ENCODE data around the gene SPTBN5.

DNA sequence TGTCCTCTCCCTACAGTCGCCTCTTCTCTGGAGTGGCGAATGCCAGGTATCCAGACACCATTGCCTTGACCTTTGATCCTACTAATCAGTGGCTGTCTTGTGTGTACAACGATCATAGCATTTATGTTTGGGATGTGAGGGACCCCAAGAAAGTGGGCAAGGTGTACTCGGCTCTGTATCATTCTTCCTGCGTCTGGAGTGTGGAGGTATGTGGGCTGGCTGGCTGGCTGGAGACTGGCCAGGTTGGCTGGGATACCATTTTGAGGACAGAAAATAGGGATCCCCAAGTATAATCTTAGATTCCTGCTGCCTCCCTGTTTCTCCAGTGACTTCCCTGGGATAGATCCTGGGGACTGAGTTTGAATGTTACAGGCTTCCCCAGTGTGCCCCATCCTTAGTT, 79.3 kb downstream of the SPTBN5 start:
- TF ChIP-seq, protein P1, sequence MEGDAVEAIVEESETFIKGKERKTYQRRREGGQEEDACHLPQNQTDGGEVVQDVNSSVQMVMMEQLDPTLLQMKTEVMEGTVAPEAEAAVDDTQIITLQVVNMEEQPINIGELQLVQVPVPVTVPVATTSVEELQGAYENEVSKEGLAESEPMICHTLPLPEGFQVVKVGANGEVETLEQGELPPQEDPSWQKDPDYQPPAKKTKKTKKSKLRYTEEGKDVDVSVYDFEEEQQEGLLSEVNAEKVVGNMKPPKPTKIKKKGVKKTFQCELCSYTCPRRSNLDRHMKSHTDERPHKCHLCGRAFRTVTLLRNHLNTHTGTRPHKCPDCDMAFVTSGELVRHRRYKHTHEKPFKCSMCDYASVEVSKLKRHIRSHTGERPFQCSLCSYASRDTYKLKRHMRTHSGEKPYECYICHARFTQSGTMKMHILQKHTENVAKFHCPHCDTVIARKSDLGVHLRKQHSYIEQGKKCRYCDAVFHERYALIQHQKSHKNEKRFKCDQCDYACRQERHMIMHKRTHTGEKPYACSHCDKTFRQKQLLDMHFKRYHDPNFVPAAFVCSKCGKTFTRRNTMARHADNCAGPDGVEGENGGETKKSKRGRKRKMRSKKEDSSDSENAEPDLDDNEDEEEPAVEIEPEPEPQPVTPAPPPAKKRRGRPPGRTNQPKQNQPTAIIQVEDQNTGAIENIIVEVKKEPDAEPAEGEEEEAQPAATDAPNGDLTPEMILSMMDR (IDR thresholded peaks at IDR 0.05), result no peak
- no peak for TF ChIP-seq POLR2A (IDR thresholded peaks at IDR 0.05)
